Parathyroid adenoma (tissue), 2 donors: ENCODE measurements around the gene CRPPA.

ENCODE experiments used
- H2AFZ ChIP-seq: fragments of 300-600 bp; sonication (generic); one replicate; pipeline ENCODE4 v1.7.0; 2017; ENCODE audit warnings: antibody characterized with exemption, mild to moderate bottlenecking
- H3K27ac ChIP-seq: fragments of 300-600 bp; sonication (generic); one replicate; pipeline ENCODE4 v1.7.0; 2017
- H3K27me3 ChIP-seq: fragments of 300-600 bp; sonication (generic); one replicate; pipeline ENCODE4 v1.7.0; 2017; ENCODE audit warnings: low read length; ENCODE audit not compliant: control insufficient read depth, insufficient read depth
- H3K36me3 ChIP-seq: fragments of 300-600 bp; sonication (generic); one replicate; pipeline ENCODE4 v1.7.0; 2017; ENCODE audit warnings: low read length; ENCODE audit not compliant: control insufficient read depth, insufficient read depth
- H3K4me1 ChIP-seq: fragments of 300-600 bp; sonication (generic); one replicate; pipeline ENCODE4 v1.7.0; 2017; ENCODE audit warnings: control low read depth
- H3K4me2 ChIP-seq: fragments of 300-600 bp; sonication (generic); one replicate; pipeline ENCODE4 v1.7.0; 2017; ENCODE audit warnings: low read length
- H3K4me3 ChIP-seq: fragments of 300-600 bp; sonication (generic); one replicate; pipeline ENCODE4 v1.7.0; 2017; ENCODE audit warnings: low read depth, low read length
- H3K79me2 ChIP-seq: fragments of 300-600 bp; sonication (generic); one replicate; pipeline ENCODE4 v1.7.0; 2017; ENCODE audit warnings: control low read depth
- H3K9ac ChIP-seq: fragments of 300-600 bp; sonication (generic); one replicate; pipeline ENCODE4 v1.7.0; 2017; ENCODE audit warnings: mild to moderate bottlenecking
- H3K9me3 ChIP-seq: fragments of 300-600 bp; sonication (generic); one replicate; pipeline ENCODE4 v1.7.0; 2017; ENCODE audit warnings: low read length; ENCODE audit not compliant: control insufficient read depth
- TF ChIP-seq, protein P1 (sequence below): fragments of 300-600 bp; sonication (generic); IDR thresholded peaks from one replicate; pipeline ENCODE4 v1.7.0; 2017; ENCODE audit warnings: antibody characterized with exemption, mild to moderate bottlenecking
- donor health status: primary hyperparathyroidism.

The CRPPA gene

GRCh38 chr7:16416289-16417282 is 4.8 kb downstream of the CRPPA start:
- Histone ChIP-seq H3K79me2 (no peaks in the 10 kb centered on the region), H3K36me3 (no peaks in the 10 kb centered on the region), H3K27me3 (no peaks in the 10 kb centered on the region), H2AFZ (no peak overlapping the region), H3K27ac (no peak overlapping the region), H3K4me1 (peaks cover 3% of the 10 kb centered on the region), H3K4me2 (no peak overlapping the region), H3K9me3 (no peaks in the 10 kb centered on the region), H3K9ac (no peak overlapping the region), H3K4me3 (no peak overlapping the region)
- TF ChIP-seq, protein P1, sequence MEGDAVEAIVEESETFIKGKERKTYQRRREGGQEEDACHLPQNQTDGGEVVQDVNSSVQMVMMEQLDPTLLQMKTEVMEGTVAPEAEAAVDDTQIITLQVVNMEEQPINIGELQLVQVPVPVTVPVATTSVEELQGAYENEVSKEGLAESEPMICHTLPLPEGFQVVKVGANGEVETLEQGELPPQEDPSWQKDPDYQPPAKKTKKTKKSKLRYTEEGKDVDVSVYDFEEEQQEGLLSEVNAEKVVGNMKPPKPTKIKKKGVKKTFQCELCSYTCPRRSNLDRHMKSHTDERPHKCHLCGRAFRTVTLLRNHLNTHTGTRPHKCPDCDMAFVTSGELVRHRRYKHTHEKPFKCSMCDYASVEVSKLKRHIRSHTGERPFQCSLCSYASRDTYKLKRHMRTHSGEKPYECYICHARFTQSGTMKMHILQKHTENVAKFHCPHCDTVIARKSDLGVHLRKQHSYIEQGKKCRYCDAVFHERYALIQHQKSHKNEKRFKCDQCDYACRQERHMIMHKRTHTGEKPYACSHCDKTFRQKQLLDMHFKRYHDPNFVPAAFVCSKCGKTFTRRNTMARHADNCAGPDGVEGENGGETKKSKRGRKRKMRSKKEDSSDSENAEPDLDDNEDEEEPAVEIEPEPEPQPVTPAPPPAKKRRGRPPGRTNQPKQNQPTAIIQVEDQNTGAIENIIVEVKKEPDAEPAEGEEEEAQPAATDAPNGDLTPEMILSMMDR: no peak

DNA sequence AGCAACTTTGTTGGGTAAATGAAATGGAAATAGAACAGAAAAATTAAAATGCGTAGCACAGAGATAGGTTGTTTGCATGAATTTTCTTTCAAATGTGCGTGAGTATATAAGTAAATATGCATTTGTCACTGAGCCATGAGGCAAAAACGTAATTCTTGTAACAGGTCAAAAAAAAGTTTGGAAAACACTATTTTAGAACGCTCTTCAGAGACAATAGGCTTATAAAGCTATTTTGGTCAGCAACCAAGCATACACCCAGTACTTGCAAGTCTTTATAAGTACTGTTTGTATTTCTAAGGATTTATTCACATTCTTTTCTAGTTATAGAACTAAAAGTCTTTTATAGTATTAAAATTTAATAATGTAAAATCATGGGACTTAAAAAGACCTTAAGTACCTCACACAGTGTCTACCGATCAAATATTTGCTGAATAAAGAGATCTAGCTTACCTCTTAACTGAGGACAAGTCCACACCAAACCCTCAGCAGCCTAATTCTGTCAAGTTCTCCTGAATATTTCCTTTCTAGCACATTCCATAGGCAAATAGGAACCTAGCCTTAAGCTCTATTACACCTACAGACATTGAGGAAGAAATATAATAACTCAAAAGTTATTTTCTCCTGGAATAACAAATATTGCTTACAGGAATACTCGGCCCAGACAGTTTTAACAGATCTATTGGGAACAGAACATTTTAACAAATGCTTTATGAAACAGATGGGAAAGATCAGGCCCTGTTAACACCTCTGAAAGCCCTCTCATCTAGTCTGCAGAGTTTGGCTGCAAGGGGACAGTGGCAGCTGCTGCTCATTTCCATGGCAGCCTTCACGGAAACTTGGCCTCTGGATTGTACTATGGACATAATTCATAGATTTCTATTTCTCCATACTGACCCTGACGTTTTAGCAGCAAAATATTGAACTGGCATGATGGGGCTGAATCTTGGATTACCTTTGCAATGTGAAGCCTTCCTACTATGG is 8.8 kb downstream of the CRPPA start:
- Histone ChIP-seq H2AFZ (no peak overlapping the region), H3K9ac (no peak overlapping the region), H3K4me1 (no peaks in the 10 kb centered on the region), H3K4me3 (no peak overlapping the region), H3K4me2 (no peak overlapping the region), H3K9me3 (no peaks in the 10 kb centered on the region), H3K79me2 (no peaks in the 10 kb centered on the region), H3K27me3 (no peaks in the 10 kb centered on the region), H3K27ac (no peak overlapping the region), H3K36me3 (no peaks in the 10 kb centered on the region)
- TF ChIP-seq, protein P1: no peak

GRCh38 chr7:16411391-16411790 is 9.9 kb downstream of the CRPPA start:
- Histone ChIP-seq H3K4me3 (no peak overlapping the region), H3K9me3 (no peaks in the 10 kb centered on the region), H3K9ac (no peak overlapping the region), H3K27ac (no peak overlapping the region), H2AFZ (no peak overlapping the region), H3K4me2 (no peak overlapping the region), H3K4me1 (no peaks in the 10 kb centered on the region), H3K27me3 (no peaks in the 10 kb centered on the region), H3K79me2 (no peaks in the 10 kb centered on the region), H3K36me3 (no peaks in the 10 kb centered on the region)
- TF ChIP-seq, protein P1: no peak

GRCh38 chr7:16409777-16410176 is 11.6 kb downstream of the CRPPA start:
- no peaks in the 10 kb centered on the region for H3K79me2 ChIP-seq
- H3K4me1 ChIP-seq: no peaks in the 10 kb centered on the region
- H3K9me3 ChIP-seq: no peaks in the 10 kb centered on the region
- no peak overlapping the region for H3K9ac ChIP-seq
- H3K27ac ChIP-seq: no peak overlapping the region
- no peak overlapping the region for H2AFZ ChIP-seq
- no peak overlapping the region for H3K4me3 ChIP-seq
- no peak overlapping the region for H3K4me2 ChIP-seq
- no peaks in the 10 kb centered on the region for H3K27me3 ChIP-seq
- TF ChIP-seq, protein P1: no peak
- no peaks in the 10 kb centered on the region for H3K36me3 ChIP-seq
